ENCODE data around the gene CCDC15.

Gene CCDC15

DNA sequence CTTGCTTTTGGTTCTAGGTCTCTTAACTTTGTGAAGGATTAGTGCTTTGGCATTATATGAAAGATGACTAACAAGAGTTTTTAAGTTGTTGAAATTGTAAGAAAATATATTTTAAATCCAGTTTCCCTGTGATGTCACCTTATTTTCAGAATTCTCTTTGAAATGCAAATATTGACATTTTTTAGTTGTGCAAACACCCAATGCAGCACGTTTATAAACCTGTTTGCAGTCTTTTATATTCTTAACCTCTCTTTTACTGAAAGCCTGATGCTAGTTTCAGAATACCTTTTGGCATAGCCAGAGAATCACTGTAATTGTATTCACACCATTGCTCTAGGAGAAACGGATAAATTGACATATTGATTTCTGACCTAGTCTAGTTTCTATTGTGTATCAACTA lies 66.3 kb downstream of the CCDC15 start:
- ChIA-PET POLR2A (no interaction called here), CTCF (no interaction called here)
- no peaks in the 10 kb centered on the region for H3K36me3 ChIP-seq (ENCODE audit: control insufficient read depth in 2 of 2, insufficient read depth in 1 of 2, low read length in 2 of 2)
- H3K4me3 ChIP-seq (ENCODE audit: low read depth, low read length), result no peak overlapping the region
- no peak for TF ChIP-seq ZSCAN30 (tag by site-specific recombination; IDR thresholded peaks at IDR 0.05)
- TF ChIP-seq ZFP41 (tag by site-specific recombination; IDR thresholded peaks at IDR 0.05; ENCODE audit: borderline replicate concordance), result no peak
- no peak overlapping the region for H3K27ac ChIP-seq (ENCODE audit: extremely low read depth, low read depth, low read length)
- H3K9me3 ChIP-seq (ENCODE audit: control insufficient read depth, insufficient read depth, low read depth, low read length), result no peaks in the 10 kb centered on the region
- H3K4me1 ChIP-seq (ENCODE audit: control insufficient read depth, insufficient read depth, low read length), result no peaks in the 10 kb centered on the region

DNA sequence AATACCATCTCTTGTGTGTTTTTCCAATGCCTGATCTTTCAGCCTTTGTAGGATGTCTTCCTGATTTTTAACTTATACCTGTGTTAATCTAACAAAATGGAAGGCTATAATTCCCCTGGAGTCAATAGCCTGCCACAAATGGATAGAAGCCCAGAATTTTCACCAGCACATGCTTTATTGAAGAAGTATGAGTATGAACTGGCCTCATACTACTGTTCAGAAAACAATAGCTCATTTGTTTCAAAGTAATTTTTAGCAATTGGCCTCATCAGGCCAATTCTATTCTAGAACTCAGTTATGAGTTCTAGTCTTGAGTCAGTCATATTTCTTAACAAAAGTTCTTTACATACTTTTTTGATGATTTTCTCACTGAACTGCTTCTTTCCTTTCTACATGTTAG lies 68.5 kb downstream of the CCDC15 start:
- TF ChIP-seq KLF7 (tag by site-specific recombination; IDR thresholded peaks at IDR 0.05; ENCODE audit: borderline replicate concordance), result no peak
- no peak for TF ChIP-seq ZNF16 (tag by site-specific recombination; IDR thresholded peaks at IDR 0.05; ENCODE audit: low read depth)
- no peak for TF ChIP-seq ZXDB (tag by site-specific recombination; IDR thresholded peaks at IDR 0.05)
- TF ChIP-seq ZNF274 (IDR thresholded peaks at IDR 0.05; ENCODE audit: low read length), result no peak
- no peak for TF ChIP-seq ZNF274 (tag by site-specific recombination; IDR thresholded peaks at IDR 0.05; ENCODE audit: borderline replicate concordance)
- TF ChIP-seq ZNF221 (tag by site-specific recombination; IDR thresholded peaks at IDR 0.05; ENCODE audit: borderline replicate concordance), result no peak
- TF ChIP-seq, protein P1, sequence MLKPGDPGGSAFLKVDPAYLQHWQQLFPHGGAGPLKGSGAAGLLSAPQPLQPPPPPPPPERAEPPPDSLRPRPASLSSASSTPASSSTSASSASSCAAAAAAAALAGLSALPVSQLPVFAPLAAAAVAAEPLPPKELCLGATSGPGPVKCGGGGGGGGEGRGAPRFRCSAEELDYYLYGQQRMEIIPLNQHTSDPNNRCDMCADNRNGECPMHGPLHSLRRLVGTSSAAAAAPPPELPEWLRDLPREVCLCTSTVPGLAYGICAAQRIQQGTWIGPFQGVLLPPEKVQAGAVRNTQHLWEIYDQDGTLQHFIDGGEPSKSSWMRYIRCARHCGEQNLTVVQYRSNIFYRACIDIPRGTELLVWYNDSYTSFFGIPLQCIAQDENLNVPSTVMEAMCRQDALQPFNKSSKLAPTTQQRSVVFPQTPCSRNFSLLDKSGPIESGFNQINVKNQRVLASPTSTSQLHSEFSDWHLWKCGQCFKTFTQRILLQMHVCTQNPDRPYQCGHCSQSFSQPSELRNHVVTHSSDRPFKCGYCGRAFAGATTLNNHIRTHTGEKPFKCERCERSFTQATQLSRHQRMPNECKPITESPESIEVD (tag by site-specific recombination; IDR thresholded peaks at IDR 0.05), result no peak
- TF ChIP-seq, protein P2, sequence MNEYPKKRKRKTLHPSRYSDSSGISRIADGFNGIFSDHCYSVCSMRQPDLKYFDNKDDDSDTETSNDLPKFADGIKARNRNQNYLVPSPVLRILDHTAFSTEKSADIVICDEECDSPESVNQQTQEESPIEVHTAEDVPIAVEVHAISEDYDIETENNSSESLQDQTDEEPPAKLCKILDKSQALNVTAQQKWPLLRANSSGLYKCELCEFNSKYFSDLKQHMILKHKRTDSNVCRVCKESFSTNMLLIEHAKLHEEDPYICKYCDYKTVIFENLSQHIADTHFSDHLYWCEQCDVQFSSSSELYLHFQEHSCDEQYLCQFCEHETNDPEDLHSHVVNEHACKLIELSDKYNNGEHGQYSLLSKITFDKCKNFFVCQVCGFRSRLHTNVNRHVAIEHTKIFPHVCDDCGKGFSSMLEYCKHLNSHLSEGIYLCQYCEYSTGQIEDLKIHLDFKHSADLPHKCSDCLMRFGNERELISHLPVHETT (tag by site-specific recombination; IDR thresholded peaks at IDR 0.05), result no peak
- ChIA-PET POLR2A (interaction anchor here (1.1 kb wide), 1 partner anchor 89 kb away, joined by 3 read pairs; the partner anchor contains the start of gene TMEM218), CTCF (no interaction called here)
- no peaks in the 10 kb centered on the region for H3K9me3 ChIP-seq (ENCODE audit: control insufficient read depth, insufficient read depth, low read depth, low read length)
- no peak overlapping the region for H3K4me3 ChIP-seq (ENCODE audit: low read depth, low read length)
- H3K4me1 ChIP-seq (ENCODE audit: control insufficient read depth, insufficient read depth, low read length), result no peaks in the 10 kb centered on the region
- H3K36me3 ChIP-seq (ENCODE audit: control insufficient read depth in 2 of 2, insufficient read depth in 1 of 2, low read length in 2 of 2), result no peaks in the 10 kb centered on the region
- no peak overlapping the region for H3K27ac ChIP-seq (ENCODE audit: extremely low read depth, low read depth, low read length)

DNA sequence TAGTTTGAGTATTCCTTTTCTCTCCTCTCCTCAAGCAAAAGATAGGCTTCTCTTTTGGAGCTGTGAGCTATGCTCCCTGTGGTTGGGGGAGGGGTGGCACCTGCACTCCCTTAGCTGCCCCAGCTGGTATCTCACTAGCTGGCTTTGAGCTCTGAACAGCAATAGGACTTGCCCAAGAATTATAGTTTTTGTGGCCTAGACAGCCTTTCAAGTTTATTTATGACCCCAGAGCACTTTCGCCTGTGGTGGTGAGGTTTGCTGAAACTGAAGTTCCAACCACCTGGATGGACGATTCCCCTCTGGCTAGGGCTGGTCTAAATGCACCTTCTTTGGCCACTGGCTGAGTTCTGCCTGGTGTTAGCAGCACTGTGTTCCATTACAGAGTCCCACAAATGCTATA lies 72.0 kb downstream of the CCDC15 start:
- Histone ChIP-seq H3K4me3 (ENCODE audit: low read depth, low read length) (no peak overlapping the region), H3K4me1 (ENCODE audit: control insufficient read depth, insufficient read depth, low read length) (no peaks in the 10 kb centered on the region), H3K9me3 (ENCODE audit: control insufficient read depth, insufficient read depth, low read depth, low read length) (no peaks in the 10 kb centered on the region), H3K27ac (ENCODE audit: extremely low read depth, low read depth, low read length) (no peak overlapping the region), H3K36me3 (ENCODE audit: control insufficient read depth in 2 of 2, insufficient read depth in 1 of 2, low read length in 2 of 2) (peaks cover 0 to 3% of the 10 kb centered on the region in 2 experiments; a peak in 1 of 3 replicates)
- ChIA-PET POLR2A (interaction anchor here (0.5 kb wide), 1 partner anchor 500 kb away, joined by 4 read pairs; no protein-coding TSS in a partner anchor), CTCF (no interaction called here)
- TF ChIP-seq ZNF155 (tag by site-specific recombination; IDR thresholded peaks at IDR 0.05), result no peak
- TF ChIP-seq ZNF707 (tag by site-specific recombination; IDR thresholded peaks at IDR 0.05), result no peak
- no peak for TF ChIP-seq ZNF24 (tag by site-specific recombination; IDR thresholded peaks at IDR 0.05)
- TF ChIP-seq ZNF768 (tag by site-specific recombination; IDR thresholded peaks at IDR 0.05), result no peak
- no peak for TF ChIP-seq GFI1B (tag by site-specific recombination; IDR thresholded peaks at IDR 0.05)
- no peak for TF ChIP-seq ZNF16 (tag by site-specific recombination; IDR thresholded peaks at IDR 0.05; ENCODE audit: low read depth)
- TF ChIP-seq, protein P3, sequence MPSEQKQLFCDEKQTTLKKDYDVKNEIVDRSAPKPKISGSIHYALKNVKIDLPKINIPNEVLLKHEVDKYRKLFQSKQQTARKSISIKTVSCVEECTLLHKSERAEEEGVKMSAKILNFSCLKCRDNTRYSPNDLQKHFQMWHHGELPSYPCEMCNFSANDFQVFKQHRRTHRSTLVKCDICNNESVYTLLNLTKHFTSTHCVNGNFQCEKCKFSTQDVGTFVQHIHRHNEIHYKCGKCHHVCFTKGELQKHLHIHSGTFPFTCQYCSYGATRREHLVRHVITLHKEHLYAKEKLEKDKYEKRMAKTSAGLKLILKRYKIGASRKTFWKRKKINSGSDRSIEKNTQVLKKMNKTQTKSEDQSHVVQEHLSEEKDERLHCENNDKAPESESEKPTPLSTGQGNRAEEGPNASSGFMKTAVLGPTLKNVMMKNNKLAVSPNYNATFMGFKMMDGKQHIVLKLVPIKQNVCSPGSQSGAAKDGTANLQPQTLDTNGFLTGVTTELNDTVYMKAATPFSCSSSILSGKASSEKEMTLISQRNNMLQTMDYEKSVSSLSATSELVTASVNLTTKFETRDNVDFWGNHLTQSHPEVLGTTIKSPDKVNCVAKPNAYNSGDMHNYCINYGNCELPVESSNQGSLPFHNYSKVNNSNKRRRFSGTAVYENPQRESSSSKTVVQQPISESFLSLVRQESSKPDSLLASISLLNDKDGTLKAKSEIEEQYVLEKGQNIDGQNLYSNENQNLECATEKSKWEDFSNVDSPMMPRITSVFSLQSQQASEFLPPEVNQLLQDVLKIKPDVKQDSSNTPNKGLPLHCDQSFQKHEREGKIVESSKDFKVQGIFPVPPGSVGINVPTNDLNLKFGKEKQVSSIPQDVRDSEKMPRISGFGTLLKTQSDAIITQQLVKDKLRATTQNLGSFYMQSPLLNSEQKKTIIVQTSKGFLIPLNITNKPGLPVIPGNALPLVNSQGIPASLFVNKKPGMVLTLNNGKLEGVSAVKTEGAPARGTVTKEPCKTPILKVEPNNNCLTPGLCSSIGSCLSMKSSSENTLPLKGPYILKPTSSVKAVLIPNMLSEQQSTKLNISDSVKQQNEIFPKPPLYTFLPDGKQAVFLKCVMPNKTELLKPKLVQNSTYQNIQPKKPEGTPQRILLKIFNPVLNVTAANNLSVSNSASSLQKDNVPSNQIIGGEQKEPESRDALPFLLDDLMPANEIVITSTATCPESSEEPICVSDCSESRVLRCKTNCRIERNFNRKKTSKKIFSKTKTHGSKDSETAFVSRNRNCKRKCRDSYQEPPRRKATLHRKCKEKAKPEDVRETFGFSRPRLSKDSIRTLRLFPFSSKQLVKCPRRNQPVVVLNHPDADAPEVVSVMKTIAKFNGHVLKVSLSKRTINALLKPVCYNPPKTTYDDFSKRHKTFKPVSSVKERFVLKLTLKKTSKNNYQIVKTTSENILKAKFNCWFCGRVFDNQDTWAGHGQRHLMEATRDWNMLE (tag by site-specific recombination; conservative IDR thresholded peaks at IDR 0.05; ENCODE audit: low read depth), result no peak
- TF ChIP-seq, protein P4, sequence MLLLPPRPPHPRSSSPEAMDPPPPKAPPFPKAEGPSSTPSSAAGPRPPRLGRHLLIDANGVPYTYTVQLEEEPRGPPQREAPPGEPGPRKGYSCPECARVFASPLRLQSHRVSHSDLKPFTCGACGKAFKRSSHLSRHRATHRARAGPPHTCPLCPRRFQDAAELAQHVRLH (tag by site-specific recombination; IDR thresholded peaks at IDR 0.05), result no peak
- no peak for TF ChIP-seq ZNF121 (tag by site-specific recombination; IDR thresholded peaks at IDR 0.05)
- TF ChIP-seq ZNF366 (tag by site-specific recombination; conservative IDR thresholded peaks at IDR 0.05), result no peak
- no peak for TF ChIP-seq HOXC10 (CRISPR knock-in tag; IDR thresholded peaks at IDR 0.05)
- TF ChIP-seq, protein P5, sequence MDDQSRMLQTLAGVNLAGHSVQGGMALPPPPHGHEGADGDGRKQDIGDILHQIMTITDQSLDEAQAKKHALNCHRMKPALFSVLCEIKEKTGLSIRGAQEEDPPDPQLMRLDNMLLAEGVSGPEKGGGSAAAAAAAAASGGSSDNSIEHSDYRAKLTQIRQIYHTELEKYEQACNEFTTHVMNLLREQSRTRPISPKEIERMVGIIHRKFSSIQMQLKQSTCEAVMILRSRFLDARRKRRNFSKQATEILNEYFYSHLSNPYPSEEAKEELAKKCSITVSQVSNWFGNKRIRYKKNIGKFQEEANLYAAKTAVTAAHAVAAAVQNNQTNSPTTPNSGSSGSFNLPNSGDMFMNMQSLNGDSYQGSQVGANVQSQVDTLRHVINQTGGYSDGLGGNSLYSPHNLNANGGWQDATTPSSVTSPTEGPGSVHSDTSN (CRISPR knock-in tag; IDR thresholded peaks at IDR 0.05), result no peak
- TF ChIP-seq ZNF394 (tag by site-specific recombination; IDR thresholded peaks at IDR 0.05; ENCODE audit: borderline replicate concordance), result no peak
- no peak for TF ChIP-seq EGR2 (tag by site-specific recombination; IDR thresholded peaks at IDR 0.05; ENCODE audit: low read depth)

All from HEK293 (cell line).